GM19438 (cell line): ENCODE measurements around the gene CACHD1.
"Not testable (repeated sequence)": the region's sequence is repeated elsewhere in the genome, so short reads cannot be mapped to it uniquely, and the experiment has no call there.

Experiments used
- ATAC-seq: cut with Tn5 transposase; IDR thresholded peaks from one replicate; pipeline ENCODE4 v1.9.1; 2021; ENCODE audit warnings: low read depth; ENCODE audit not compliant: unreplicated experiment

Gene CACHD1

GRCh38 chr1:64579767-64580166 lies 109.8 kb downstream of the CACHD1 start:
- ATAC-seq = no peak

- no peak for ATAC-seq
Observed at GRCh38 chr1:64581135-64581842, 111.4 kb downstream of the CACHD1 start.

GRCh38 chr1:64581843-64582185 lies 111.9 kb downstream of the CACHD1 start:
- ATAC-seq = no peak

DNA sequence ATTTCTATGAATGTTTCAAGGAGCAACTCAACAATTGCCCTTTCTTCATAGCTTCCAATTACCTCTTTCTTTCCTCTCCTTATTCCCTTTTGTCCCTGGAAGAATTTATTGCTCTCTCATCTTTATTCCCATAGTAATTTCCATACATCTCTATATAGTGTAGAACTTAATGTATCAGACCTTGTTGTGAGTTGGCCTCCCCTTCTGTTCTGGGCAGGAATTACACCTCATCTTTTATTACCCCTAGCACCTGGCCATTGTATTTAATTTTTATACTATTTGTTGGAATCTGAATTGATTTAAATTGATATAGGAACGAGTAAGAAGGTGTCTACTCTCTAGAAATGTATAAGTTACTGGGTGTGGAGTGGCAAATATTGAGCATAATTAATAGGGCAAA lies 114.5 kb downstream of the CACHD1 start:
- no peak for ATAC-seq

GRCh38 chr1:64588876-64589275 lies 118.9 kb downstream of the CACHD1 start:
- ATAC-seq = no peak

- ATAC-seq = no peak
Observed at GRCh38 chr1:64590316-64590715, 120.4 kb downstream of the CACHD1 start.

GRCh38 chr1:64594446-64594845 lies 124.5 kb downstream of the CACHD1 start:
- no peak for ATAC-seq

DNA sequence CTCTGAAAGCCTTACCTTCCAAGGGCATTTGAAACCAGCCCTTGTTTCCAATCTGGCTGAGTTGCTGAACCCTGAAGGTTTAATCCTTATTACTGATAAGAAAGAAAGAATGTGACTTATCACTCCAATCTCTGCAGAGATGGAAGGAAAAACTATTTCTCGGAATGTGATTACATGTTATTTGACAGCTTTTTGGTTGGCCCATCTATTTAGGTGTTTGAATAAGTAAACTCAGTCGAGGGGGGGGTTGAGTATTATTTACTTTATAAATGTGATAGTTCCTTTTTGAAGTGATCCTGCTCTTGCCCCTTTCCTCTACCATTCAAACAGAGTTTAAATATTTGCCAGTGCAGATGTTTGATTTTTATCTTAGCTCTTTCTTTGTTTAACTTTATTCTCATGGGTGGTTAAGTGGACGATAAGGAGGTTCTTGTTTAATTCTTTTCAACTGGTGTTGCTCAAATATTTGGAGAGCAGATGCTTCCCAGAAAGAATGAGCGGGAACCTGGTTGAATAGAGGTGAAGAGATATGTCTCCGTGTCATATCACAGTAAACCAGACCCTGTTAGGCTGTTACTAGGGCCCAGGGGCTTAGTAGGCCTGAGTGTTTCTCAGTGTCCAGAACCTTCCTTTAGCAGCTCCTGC lies 126.1 kb downstream of the CACHD1 start:
- no peak for ATAC-seq

GRCh38 chr1:64597113-64597512 lies 127.2 kb downstream of the CACHD1 start:
- ATAC-seq = no peak

DNA sequence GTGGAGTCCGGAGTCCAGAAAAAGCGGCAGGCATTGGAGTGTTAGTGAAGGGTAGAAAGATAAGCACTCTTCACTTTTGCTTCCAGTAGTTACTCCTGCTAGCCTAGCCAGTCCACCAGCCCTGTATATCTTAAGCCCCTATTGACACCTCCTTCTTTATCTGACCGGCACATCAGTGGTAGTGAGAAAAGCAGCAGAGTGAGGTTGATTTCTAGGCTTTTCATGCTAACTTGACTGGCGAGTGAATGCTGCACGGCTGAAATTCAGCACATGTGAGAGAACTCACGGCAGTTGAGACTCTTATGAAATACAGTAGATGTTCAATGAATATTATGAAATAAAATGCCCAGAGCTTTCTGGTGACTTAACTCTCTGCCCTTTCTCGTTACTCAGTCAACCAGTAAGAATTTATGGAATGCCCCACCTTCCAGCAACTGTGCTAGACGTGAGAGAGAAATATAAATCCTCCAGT lies 128.2 kb downstream of the CACHD1 start:
- ATAC-seq = no peak

DNA sequence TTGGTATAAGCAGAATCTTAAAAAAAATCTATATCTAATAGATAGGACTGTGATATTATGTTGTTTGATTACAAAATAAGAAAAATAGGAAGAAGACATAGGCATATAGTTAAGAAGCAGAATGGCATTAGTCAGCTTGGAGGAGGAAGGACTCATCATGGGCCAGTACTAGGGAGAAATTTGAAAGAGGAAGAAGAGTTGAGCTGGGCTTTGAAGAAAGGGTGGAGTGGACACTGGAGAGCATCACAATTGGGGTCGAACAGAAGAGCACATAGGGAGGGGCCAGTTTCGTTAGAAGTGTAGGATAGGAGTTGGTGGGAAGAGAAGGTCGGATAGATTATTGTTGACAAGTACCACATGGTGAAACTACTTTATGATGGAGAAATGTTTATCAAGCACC lies 129.3 kb downstream of the CACHD1 start:
- no peak for ATAC-seq

DNA sequence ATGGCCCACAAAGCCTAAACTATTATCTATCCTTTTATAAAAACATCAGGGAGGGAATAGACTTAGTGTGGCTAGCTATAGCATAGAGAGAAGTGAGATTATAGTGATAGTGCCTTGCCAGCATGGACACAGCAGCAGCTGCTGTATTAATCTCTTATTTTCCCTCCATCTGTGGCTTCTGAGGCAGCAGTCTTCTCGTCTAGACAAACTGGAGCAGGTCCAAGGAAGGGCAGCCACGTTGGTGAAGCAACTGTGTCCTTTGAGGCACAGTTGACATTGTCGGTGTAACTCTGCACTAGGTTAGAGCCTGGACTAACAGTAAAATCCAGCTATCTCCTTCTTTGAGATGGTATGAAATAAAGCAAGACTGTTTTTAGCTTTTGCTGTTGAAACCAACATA lies 131.3 kb downstream of the CACHD1 start:
- no peak for ATAC-seq

- no peak for ATAC-seq
Observed at GRCh38 chr1:64608005-64608650, 138.2 kb downstream of the CACHD1 start.

GRCh38 chr1:64608651-64609048 lies 138.7 kb downstream of the CACHD1 start:
- no peak for ATAC-seq

DNA sequence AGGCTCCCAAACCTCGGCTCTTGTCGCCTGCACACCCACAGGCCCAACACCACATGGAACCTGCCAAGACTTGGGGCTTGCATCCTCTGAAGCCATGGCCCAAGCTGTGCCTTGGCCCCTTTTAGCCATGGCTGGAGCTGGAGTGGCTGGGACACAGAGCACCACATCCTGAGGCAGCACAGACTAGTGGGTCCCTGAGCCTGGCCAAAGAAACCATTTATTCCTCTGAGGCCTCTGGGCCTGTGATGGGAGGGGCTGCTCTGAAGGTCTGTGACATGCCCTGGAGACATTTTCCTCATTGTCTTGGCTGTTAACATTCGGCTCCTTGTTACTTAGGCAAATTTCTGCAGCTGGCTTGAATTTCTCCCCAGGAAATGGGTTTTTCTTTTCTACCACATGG lies 141.0 kb downstream of the CACHD1 start:
- ATAC-seq = not testable (repeated sequence)

DNA sequence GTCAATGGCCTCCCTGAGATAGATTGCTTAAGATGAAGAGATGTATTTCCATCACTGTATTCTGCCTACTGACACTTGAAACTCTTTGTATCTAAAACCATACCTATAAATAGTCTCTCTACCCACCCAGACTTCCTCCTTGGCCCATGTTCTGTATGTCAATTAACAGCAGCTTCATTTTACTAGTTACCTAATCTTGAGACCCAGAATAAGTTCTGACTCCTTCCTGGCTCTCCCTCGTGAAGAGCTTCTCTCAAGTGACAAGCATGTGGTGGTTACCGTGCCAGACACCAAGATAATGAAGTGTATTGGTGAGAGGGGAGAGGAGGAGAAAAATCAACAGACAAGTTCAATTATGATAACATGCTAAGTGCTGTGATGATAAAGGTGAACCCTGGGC lies 146.1 kb downstream of the CACHD1 start:
- ATAC-seq = no peak

DNA sequence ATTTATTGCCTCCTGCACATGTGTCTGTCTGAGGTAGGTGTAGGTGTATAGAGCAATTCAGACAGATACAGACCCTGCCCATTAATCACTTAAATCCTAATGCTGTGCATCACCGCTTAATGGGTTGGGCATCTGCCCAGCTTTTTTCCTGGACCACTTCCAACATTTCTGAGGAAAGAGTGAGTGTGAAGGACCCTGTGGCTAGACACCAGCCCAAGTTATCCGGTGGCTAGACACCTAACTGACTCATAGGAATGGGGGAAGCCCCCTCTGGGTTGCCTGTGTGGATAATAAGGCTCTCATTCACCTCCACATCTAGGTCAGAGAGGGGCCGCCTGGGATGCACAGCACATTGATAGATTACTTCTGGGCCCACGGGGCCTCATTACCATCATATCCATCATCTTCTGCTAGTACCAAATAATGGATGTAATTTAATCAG lies 153.8 kb downstream of the CACHD1 start:
- no peak for ATAC-seq

- ATAC-seq = no peak
Observed at GRCh38 chr1:64624218-64624713, 154.3 kb downstream of the CACHD1 start.

GRCh38 chr1:64624808-64625207 lies 154.9 kb downstream of the CACHD1 start:
- ATAC-seq = no peak

- ATAC-seq = no peak
Observed at GRCh38 chr1:64630611-64631010, 160.7 kb downstream of the CACHD1 start.

- ATAC-seq = no peak
Observed at GRCh38 chr1:64631346-64632034, 161.6 kb downstream of the CACHD1 start.
